SHP77 (cell line): ENCODE results near the gene RNF125.

ENCODE experiments used
- DNase-seq, 2 experiments: peaks; one replicate each; lab custom pipeline; 2025; lab: John Stamatoyannopoulos, UW

RNF125 gene

DNA sequence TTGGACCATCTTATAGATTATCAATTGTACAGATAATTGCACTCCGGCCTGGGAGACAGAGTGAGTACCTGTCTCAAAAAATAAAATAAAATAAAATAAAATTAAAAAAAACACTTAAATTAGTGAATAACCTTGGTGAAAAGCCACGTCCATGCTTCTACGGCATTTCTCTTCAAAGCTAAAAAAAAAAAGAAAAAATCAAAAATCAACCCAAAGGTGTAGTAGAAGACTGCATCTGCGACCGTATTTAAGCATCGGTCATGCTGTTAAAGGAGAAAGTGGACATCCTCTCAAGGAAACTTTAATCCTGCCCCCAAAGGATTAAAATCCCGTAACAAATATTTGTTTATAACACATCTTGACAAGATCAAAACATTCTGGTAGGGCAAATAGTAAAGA, 72.7 kb downstream of the RNF125 start:
- no peak for DNase-seq

DNA sequence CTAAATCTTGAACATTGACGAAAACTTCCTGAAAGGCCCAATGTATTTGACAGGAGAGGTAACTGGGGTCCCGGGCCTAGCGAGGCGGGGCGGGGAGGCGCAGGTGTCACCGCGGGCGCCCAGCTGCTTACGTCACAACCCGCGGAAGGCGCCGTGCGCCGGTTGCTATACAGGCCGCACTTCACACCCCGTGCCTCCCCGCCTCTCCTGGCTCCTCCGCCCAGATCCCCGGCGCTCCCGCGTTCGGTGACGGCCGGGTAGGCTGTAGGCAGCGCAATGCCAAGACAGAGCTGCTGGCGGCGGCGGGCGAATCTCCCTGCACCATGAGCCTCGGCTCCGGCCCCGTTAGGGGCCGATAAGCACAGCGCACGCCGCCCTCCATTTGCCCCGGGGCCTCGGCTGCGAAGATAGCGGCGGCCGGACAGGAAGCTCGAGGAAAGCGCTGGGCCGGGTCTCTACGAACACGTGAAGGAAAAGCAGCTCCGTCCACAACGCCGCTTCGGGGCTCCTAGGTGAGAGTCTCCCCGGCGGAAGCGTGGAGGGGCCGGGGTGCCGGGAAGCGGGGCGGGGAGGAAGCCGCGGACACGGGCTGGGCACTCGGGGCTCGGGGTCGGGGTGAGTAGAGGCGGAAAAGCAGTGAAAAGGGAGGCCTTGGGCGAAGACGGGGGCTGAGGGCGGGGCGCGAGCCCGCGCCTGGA, 73.2 kb downstream of the RNF125 start, which contains the start of gene RNF138:
TSS of gene RNF138 (plus strand) at position 151 of the 698 bp plus-strand sequence. CDS start 903 bp downstream, outside the sequence.
- peak; percentile 81 to 88 for DNase-seq

DNA sequence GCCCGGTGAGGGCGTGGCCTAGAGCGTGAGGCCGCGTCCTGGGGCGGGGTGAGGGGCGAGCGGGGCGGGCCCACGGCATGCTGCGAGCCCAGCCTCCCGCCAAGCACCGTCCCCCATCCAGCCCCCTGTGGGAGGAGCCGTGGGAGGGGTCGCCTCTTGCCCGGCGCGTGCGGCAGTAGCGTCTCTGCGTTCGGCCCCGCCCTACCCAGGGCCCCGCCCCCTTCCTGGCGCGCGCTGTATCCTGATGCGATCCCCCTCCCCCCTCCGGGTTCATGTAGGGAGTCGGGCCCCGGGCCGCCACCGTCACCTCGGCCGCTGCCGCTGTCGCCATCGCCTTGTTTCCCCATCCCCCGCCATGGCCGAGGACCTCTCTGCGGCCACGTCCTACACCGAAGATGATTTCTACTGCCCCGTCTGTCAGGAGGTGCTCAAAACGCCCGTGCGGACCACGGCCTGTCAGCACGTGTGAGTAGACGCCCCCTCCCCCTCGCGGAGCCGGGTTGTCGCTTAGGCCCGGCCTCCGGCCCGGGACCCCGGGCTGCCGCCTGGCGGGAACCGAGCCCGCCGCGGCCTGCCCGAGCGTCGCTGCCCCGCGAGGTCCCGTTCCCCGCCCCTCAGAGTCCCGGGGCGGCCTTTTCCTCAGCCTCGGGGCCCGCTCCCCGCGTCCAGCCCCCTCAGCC, 73.9 kb downstream of the RNF125 start:
- peak; percentile 91 to 93 for DNase-seq

DNA sequence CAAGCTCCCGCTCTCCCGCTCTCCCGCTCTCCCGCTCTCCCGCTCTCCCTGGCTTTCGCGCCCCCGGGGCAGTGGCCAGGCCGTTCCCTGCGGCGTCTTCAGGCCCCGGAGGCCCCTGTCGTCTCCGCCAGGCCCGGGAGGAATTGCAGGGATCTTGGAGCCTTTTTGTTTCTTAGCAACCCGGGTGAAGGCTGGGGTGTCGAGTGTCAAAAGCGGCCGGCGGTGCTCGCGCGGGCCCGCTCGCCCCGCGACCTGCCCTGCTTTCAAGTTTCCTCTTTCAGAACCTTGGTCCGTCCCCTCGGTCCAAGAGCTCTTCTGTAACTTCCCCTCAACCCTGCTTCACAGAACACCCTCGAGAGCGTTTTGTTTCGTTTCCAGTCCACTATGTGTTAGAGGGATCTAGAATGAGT, 74.5 kb downstream of the RNF125 start:
- DNase-seq, result peak; percentile 21 to 22

DNA sequence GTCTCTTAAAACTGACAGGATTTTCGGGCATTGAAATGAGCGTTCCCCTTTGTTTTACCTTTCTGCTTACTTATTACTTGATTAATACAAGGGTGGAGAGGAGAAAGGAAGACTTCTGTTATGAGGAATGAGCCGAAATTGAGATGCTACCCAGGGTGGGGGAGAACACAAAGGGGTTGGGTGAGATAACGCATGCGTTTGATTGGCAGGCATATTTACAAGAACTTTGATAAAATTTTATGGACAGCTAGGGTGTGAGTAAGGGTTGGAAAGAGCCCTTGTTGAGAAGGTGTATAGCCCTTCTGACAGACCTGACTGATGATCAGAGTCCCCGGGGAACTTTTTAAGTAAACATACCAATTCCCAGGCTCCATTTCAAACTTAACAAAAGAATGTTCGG, 74.9 kb downstream of the RNF125 start:
- DNase-seq, result no peak

DNA sequence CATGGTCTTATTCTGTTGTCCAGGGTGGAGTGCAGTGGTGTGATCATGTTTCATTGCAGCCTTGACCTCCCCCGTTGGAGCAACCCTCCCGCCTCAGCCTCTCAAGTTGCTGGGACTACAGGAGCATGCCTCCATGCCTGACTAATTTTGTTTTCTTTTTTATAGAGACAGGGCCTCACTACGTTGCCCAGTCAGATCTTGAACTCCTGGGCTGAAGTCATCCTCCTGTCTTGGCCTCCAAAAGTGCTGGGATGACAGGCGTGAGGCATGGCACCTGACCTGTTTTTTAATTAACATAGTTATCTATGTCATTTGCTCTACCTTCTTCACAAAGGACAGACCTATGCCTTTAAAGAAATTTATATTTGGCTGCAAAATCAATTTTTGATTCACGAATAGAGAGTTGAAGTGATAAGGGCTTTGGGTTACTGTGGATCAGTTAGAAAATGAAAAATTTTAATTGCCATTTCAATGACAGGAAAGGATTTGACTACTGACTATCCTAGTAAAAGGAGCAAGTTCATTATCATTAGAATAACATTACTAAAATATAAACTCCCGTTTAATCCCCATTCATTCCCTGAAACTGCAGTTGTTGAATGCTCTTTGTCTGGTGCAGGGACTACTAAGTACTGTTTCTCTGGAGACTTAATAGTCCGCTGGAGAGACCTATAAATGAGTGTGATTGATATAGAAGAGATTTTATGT, 76.7 kb downstream of the RNF125 start:
- DNase-seq, result no peak

DNA sequence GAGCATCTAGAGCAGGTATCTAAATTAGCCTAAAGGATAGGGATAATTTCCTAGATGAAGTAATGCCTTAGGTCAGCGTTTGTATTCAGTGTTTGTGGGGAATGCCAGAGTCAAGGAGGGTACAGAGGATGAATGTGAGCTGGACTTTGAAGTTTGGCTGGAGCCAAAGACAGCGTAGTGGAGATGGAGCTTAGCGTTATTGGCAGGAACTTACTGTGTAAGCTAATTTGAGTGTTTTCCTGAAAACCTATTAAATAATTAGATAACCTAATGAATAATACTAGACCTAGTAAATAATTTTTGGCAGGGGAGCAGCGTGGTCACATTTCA, 77.2 kb downstream of the RNF125 start:
- DNase-seq, result no peak

DNA sequence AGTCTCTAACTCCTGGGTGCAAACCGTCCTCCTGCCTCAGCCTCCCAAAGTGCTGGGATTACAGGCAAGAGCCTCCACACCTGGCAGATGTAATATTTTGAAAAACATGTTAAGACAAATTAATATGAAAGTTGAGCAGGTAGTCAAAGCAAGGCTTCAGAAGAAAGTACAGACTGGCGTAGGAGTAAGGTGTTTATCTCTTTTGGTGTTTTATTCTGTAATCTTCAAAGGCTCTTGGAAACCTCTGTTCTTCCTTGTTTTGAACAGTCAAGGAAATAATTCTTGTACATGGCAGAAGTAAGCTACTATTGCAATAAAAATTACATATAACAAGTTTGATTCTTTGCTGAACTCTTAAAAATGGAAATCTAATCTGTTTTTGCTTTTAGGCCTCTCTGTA, 78.3 kb downstream of the RNF125 start:
- DNase-seq, result no peak

DNA sequence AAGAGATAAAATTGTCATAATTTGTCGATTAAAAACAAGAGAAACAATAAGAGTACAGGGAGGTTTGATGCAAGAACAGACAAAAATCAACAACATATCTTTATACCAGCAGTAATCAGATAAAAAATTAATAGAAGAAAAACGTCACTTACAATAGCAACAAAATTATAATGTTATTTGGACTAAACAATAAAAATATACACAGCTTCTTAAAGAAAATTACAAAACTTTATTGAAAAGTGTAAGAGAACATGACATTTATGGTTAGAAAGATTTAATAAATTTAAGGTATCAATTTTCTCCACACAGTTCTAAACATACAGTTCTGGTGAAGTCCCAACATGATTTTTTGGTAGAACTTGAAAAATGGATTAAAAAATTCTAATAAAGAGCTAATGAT, 85.9 kb downstream of the RNF125 start:
- DNase-seq, result no peak

DNA sequence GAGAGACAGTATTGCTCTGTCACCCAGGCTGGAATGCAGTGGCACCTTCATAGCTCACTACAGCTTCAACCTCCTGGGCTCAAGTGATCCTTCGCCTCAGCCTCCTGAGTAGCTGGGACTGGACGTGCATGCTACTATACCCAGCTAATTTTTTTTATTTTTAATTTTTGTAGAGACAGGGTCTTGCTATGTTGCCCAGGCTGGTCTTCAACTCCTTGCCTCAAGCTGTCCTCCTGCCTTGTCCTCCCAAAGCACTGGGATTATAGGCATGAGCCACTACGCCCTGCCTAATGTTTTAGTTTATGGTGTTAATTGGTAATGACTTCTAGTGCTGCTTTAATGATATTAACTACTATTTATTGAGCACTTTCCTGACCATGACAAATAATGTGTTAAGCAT, 91.4 kb downstream of the RNF125 start:
- DNase-seq, result no peak

DNA sequence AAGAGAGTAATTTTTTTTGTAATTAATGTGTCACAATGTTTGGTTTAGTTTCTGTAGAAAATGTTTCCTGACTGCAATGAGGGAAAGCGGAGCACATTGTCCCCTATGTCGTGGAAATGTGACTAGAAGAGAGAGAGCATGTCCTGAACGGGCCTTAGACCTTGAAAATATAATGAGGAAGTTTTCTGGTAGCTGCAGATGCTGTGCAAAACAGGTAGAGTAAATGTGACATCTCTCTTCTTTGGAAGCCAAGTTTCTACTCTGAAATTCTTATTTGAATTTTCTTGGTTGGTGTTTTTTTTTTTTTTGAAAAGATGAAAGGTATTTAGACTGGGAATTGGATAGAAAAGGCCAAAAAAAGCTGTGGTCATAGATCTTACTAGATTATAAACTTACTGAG, 93.1 kb downstream of the RNF125 start:
- DNase-seq, result no peak

DNA sequence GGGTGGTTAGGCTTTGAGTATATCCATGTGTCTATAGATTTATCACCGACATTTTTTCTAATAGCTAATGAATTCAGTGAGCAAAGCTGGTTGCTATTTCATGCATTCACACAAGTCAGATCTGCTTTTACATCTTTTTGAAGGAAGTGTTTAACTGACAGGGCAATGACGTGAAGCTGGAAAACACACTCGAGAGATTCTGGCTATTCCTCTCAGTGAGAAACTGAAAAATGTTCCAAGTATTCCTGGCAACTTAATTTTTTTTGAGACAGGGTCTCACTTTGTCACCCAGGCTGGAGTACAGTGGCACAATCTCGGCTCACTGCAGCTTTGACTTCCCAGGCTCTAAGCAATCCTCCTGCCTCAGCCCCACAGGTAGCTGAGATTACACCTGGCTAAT, 94.2 kb downstream of the RNF125 start:
- no peak for DNase-seq

DNA sequence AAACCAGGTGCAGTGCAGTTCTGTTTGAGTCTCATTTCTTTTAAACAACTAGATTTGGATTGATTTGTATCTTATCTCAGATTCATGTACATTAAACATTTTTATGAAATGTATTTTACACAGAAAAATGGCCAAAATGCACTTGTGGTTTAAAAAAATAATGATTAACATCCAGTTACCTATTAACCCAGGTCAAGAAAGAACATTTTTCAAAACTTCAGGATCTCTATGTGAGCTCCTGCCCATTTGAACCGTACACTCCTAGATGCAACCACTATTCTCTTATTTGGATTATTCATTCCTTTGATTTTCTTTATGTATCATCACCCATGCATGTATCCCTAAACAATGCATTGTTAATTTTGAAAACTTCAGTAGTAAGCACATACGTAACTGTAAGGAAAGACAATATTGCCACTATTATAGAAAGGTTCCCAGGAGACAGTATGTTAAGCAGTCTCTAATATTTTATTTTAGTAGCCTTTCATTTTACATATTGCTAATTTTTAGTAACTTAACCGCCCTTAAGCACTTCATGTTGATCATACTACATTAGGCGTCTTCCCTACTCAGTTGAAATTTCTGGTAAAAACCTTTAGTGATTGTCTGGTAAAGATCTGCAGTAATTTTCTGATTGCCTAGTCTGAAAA, 95.8 kb downstream of the RNF125 start:
- no peak for DNase-seq

DNA sequence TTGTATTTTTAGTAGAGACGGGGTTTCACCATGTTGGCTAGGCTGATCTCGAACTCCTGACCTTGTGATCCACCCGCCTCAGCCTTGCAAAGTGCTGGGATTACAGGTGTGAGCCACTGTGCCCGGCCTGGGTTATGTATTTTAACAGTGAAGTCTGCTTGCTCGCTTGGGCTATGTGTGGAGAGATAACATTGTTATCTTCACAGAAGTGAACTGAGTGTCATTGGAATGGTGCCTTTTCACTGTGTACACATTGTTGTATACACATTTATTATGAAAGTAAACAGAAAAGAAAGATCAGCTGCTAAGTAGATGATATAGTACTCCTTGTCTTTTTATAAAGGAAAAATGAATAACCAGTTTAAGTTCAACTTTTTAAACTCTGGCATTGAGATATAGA, 103.4 kb downstream of the RNF125 start:
- no peak for DNase-seq
